Suprapubic skin (tissue), 4 donors: ENCODE measurements around the gene CMTM7.

ENCODE experiments used
- CTCF ChIP-seq, 2 donors: fragments of 200-600 bp in 1 of 2; fragments of 450-650 bp in 1 of 2; sonication (generic) in 1 of 2; IDR thresholded peaks; one replicate each; pipeline ENCODE4 v1.5.1; 2016 to 2019; ENCODE audit warnings: antibody characterized with exemption in 2 of 2, mild to moderate bottlenecking in 1 of 2, moderate library complexity in 1 of 2
- EP300 ChIP-seq: sonication (generic); formaldehyde crosslinking; IDR thresholded peaks from one replicate; pipeline ENCODE4 v1.6.1; 2017; ENCODE audit warnings: antibody characterized with exemption
- POLR2A ChIP-seq, 2 donors: fragments of 450-650 bp; IDR thresholded peaks; one replicate each; pipeline ENCODE4 v1.6.1; 2017; ENCODE audit warnings: antibody characterized with exemption in 2 of 2, mild to moderate bottlenecking in 2 of 2, moderate library complexity in 2 of 2
- POLR2AphosphoS5 ChIP-seq, 3 donors: sonication (generic); formaldehyde crosslinking; IDR thresholded peaks; one replicate each; pipeline ENCODE4 v1.6.1; 2017; ENCODE audit warnings: antibody characterized with exemption in 3 of 3

- TF ChIP-seq CTCF (IDR thresholded peaks at IDR 0.05) (no peak), POLR2AphosphoS5 (IDR thresholded peaks at IDR 0.05) (no peak), EP300 (no peak), POLR2A (IDR thresholded peaks at IDR 0.05) (no peak)
Measured at GRCh38 chr3:32474201-32474600, 82.5 kb downstream of the CMTM7 start.
